Omental fat pad (tissue), 4 donors: ENCODE data around the gene OXTR. TPM values are rescaled to one million over a fixed set of nuclear protein-coding genes. Genes with fewer than 3 reads are reported as not detected.

ENCODE experiments used
- ATAC-seq: fragments of 150-250 bp; one replicate; pipeline ENCODE4 v1.9.1; 2016; ENCODE audit warnings: mild to moderate bottlenecking, moderate library complexity; ENCODE audit not compliant: low FRiP score
- DNase-seq: peaks from one replicate; pipeline ENCODE4 v3.0.0-alpha.2; 2019; ENCODE audit warnings: low spot score
- total RNA-seq, 4 donors: library from RNA; depleted of rRNA; stranded (reverse); fragments of >200 nt; gene quantifications; one replicate each; pipeline ENCODE4 v1.1.0, GENCODE V29; 2016
- TF ChIP-seq, protein P1 (sequence below), 3 donors: fragments of 450-650 bp; IDR thresholded peaks; one replicate each; pipeline ENCODE4 v1.5.1; 2016 to 2017; ENCODE audit warnings: antibody characterized with exemption in 3 of 3, mild to moderate bottlenecking in 3 of 3, moderate library complexity in 2 of 3

The OXTR gene
- total RNA-seq, 4 donors from 2014 or later: 0.13 to 2.4 (median 0.83) TPM

DNA sequence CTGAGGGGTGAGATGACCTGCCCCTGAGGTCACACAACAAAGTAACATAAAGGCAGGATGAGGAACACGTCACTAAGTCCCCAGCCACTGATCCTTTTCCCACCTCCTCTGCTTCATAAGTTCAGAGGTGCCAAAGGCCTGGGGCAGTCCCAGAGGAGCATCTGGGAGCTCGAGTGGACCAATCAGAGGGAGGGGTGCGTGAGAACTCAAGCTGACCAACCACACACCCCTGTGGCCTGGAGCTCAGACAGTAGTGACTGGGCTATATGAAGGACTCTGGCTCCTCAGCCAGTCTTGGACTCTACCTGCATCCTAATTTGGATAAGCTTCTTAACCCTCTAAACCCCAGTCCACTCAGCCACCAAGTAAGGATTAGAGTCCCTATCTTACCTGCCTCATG, 63.8 kb downstream of the OXTR start:
- TF ChIP-seq, protein P1, sequence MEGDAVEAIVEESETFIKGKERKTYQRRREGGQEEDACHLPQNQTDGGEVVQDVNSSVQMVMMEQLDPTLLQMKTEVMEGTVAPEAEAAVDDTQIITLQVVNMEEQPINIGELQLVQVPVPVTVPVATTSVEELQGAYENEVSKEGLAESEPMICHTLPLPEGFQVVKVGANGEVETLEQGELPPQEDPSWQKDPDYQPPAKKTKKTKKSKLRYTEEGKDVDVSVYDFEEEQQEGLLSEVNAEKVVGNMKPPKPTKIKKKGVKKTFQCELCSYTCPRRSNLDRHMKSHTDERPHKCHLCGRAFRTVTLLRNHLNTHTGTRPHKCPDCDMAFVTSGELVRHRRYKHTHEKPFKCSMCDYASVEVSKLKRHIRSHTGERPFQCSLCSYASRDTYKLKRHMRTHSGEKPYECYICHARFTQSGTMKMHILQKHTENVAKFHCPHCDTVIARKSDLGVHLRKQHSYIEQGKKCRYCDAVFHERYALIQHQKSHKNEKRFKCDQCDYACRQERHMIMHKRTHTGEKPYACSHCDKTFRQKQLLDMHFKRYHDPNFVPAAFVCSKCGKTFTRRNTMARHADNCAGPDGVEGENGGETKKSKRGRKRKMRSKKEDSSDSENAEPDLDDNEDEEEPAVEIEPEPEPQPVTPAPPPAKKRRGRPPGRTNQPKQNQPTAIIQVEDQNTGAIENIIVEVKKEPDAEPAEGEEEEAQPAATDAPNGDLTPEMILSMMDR (IDR thresholded peaks at IDR 0.05): no peak
- DNase-seq: no peak
- ATAC-seq: no peak

DNA sequence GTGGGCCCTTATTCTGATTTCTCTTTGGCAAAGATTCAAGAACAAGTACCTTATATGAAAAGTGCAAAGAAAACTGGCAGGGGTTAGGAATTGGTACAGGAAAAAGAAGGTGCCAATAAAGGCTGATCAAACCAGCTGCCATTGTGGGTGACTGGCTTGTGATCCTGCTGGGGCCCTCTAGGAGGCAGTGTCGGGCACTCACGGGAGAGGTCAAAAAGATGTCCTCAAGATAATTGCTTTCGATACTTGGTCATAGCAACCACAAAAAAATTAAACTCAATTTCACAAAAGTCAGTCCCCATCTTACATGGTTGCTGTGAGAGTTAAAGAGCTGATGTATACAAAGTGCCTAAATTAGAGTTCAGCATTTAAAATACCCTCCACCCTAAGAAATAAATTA, 66.9 kb downstream of the OXTR start:
- no peak for DNase-seq
- no peak for ATAC-seq
- TF ChIP-seq, protein P1 (IDR thresholded peaks at IDR 0.05): no peak

Other genes with a start within 250 kb of the OXTR start
- gene SSUH2, start 124.8 kb downstream of the OXTR start, total RNA-seq: 1 to 10 TPM in 1 of 4 donors, under 1 TPM in 1, not detected in 2; 0.50 to 1.9 TPM
- not detected for gene CAV3, start 35.8 kb downstream of the OXTR start, total RNA-seq
- gene RAD18, start 193.9 kb upstream of the OXTR start, total RNA-seq: 1 to 10 TPM; 4.2 to 9.8 (median 6.7) TPM